Fibroblast of lung (primary cell): ENCODE data around the gene UPP1. TPM values are rescaled to one million over a fixed set of nuclear protein-coding genes. Genes with fewer than 3 reads are reported as not detected.
"Not testable (repeated sequence)": the region's sequence is repeated elsewhere in the genome, so short reads cannot be mapped to it uniquely, and the experiment has no call there.

Experiments used
- DNase-seq, 2 donors: peaks; one replicate each; pipeline versions ENCODE4 v3.0.0 to v3.0.0-alpha.2; 2010; ENCODE audit warnings: low read depth in 2 of 2
- H2AFZ ChIP-seq: 2 replicates; pipeline ENCODE4 v1.5.1; 2012; ENCODE audit warnings: low read length, control low read depth, inconsistent platforms
- H3K27ac ChIP-seq: 2 replicates; pipeline ENCODE4 v1.5.1; 2011; ENCODE audit warnings: low read length, control low read depth; ENCODE audit not compliant: insufficient read depth
- H3K27me3 ChIP-seq: 2 replicates; pipeline ENCODE4 v1.5.1; 2011; ENCODE audit warnings: mild to moderate bottlenecking, low read length; ENCODE audit not compliant: control insufficient read depth, insufficient read depth
- H3K36me3 ChIP-seq: 2 replicates; pipeline ENCODE4 v1.5.1; 2011; ENCODE audit warnings: low read length; ENCODE audit not compliant: control insufficient read depth, insufficient read depth
- H3K4me1 ChIP-seq: 2 replicates; pipeline ENCODE4 v1.5.1; 2011; ENCODE audit warnings: low read length; ENCODE audit not compliant: control insufficient read depth, insufficient read depth; ENCODE audit errors: extremely low read depth
- H3K4me2 ChIP-seq: 2 replicates; pipeline ENCODE4 v1.5.1; 2011; ENCODE audit warnings: low read length, control low read depth; ENCODE audit not compliant: insufficient read depth; ENCODE audit errors: extremely low read depth
- H3K4me3 ChIP-seq, 4 experiments: fragments of 200-600 bp in 1 of 4; sonication (generic) in 1 of 4; replicated peaks in 1 of 4; 2 replicates each; pipeline ENCODE4 v1.5.1; 2011 to 2016; ENCODE audit warnings: low read length in 4 of 4, low read depth in 3 of 4, mild to moderate bottlenecking in 3 of 4, control low read depth in 2 of 4, inconsistent platforms in 1 of 4, mixed read lengths in 1 of 4; ENCODE audit not compliant: insufficient read depth in 1 of 4; ENCODE audit errors: control extremely low read depth in 1 of 4
- H3K79me2 ChIP-seq: 2 replicates; pipeline ENCODE4 v1.5.1; 2012; ENCODE audit warnings: mild to moderate bottlenecking, low read length, inconsistent platforms; ENCODE audit not compliant: control insufficient read depth, insufficient read depth
- H3K9ac ChIP-seq: 2 replicates; pipeline ENCODE4 v1.5.1; 2011; ENCODE audit warnings: mild to moderate bottlenecking, low read length, control low read depth; ENCODE audit not compliant: insufficient read depth
- H3K9me3 ChIP-seq: 2 replicates; pipeline ENCODE4 v1.5.1; 2012; ENCODE audit warnings: low read depth, low read length; ENCODE audit not compliant: control insufficient read depth, insufficient read depth
- H4K20me1 ChIP-seq: 2 replicates; pipeline ENCODE4 v1.5.1; 2011; ENCODE audit warnings: low read length; ENCODE audit not compliant: control insufficient read depth, insufficient read depth; ENCODE audit errors: extremely low read depth
- EZH2 ChIP-seq: IDR thresholded peaks from 2 replicates; pipeline ENCODE4 v1.5.1; 2012; ENCODE audit warnings: low read length, control low read depth, mild to moderate bottlenecking; ENCODE audit errors: missing control alignments
- polyA plus RNA-seq, 2 donors: library from polyadenylated mRNA; depleted of rRNA in 1 of 2; stranded (reverse) in 1 of 2; unstranded in 1 of 2; fragments of >200 nt; gene quantifications; 2 replicates each; pipeline ENCODE4 v1.2.1, GENCODE V29; 2011 to 2012; ENCODE audit warnings: missing spikeins in 1 of 2
- total RNA-seq: library from RNA; depleted of rRNA; stranded (reverse); fragments of >200 nt; gene quantifications from 2 replicates; pipeline ENCODE4 v1.2.1, GENCODE V29; 2014
- TF ChIP-seq, protein P1 (sequence below), 2 donors: IDR thresholded peaks in 1 of 2; conservative IDR thresholded peaks in 1 of 2; 1 replicate in 1 of 2; 2 replicates in 1 of 2; pipeline ENCODE4 v1.5.1; 2011 to 2012; ENCODE audit warnings: low read length in 2 of 2, control low read depth in 1 of 2, inconsistent platforms in 1 of 2, low read depth in 1 of 2, mild to moderate bottlenecking in 1 of 2

Gene UPP1
- total and polyA plus RNA-seq, 2 donors (not counting 1 experiment from before 2014, with no cell fraction given) = 9.4 to 11.7 TPM

DNA sequence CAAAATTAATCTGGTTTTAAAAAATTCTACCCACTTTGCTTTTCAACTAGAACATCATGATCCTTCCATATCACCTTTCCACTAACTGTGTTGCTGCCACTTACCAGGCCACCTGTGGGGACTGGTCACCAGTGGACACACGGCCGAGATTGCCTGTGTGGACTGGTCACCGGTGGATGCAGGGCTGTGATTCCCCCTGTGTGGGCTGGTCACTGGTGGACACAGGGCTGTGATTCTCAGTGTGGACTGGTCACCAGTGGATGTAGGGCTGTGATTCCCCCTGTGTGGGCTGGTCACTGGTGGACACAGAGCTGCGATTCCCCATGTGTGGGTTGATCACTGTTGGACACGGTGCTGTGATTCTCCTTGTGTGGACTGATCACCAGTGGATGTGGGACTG, 27.0 kb downstream of the UPP1 start:
- H3K36me3 ChIP-seq = no peaks in the 10 kb centered on the region
- H3K4me2 ChIP-seq = no peak overlapping the region
- no peak overlapping the region for H3K9ac ChIP-seq
- no peak overlapping the region for H2AFZ ChIP-seq
- no peak overlapping the region for H3K27ac ChIP-seq
- H3K4me3 ChIP-seq = no peak overlapping the region
- H4K20me1 ChIP-seq = no peaks in the 10 kb centered on the region
- no peak for DNase-seq
- no peaks in the 10 kb centered on the region for H3K27me3 ChIP-seq
- no peaks in the 10 kb centered on the region for H3K79me2 ChIP-seq
- H3K4me1 ChIP-seq = peaks cover 2% of the 10 kb centered on the region
- no peak for TF ChIP-seq EZH2
- TF ChIP-seq, protein P1, sequence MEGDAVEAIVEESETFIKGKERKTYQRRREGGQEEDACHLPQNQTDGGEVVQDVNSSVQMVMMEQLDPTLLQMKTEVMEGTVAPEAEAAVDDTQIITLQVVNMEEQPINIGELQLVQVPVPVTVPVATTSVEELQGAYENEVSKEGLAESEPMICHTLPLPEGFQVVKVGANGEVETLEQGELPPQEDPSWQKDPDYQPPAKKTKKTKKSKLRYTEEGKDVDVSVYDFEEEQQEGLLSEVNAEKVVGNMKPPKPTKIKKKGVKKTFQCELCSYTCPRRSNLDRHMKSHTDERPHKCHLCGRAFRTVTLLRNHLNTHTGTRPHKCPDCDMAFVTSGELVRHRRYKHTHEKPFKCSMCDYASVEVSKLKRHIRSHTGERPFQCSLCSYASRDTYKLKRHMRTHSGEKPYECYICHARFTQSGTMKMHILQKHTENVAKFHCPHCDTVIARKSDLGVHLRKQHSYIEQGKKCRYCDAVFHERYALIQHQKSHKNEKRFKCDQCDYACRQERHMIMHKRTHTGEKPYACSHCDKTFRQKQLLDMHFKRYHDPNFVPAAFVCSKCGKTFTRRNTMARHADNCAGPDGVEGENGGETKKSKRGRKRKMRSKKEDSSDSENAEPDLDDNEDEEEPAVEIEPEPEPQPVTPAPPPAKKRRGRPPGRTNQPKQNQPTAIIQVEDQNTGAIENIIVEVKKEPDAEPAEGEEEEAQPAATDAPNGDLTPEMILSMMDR (conservative IDR thresholded peaks at IDR 0.05 in 1 of 2, IDR thresholded peaks at IDR 0.05 in 1 of 2; ENCODE audit: low read depth in 1 of 2, low read length in 2 of 2) = no peak
- H3K9me3 ChIP-seq = no peaks in the 10 kb centered on the region

DNA sequence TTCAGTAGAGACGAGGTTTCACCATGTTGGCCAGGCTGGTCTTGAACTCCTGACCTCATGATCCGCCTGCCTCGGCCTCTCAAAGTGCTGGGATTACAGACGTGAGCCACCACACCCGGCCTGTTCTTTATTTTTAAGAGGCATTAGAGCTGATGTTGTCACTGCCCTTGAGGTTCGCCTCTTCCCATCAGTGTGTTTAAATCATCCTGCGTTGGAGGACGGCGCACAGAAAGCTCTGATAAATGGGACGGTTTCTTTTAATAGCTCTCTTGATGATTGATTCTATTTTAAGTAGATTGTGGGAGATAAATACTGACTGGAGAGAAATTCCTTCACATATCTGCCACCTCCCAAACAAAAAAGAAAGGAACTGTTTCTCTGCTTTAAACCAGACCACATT, 29.0 kb downstream of the UPP1 start:
- no peak for TF ChIP-seq EZH2
- TF ChIP-seq, protein P1 (conservative IDR thresholded peaks at IDR 0.05 in 1 of 2, IDR thresholded peaks at IDR 0.05 in 1 of 2; ENCODE audit: low read depth in 1 of 2, low read length in 2 of 2) = no peak
- no peak overlapping the region for H3K9ac ChIP-seq
- H4K20me1 ChIP-seq = no peaks in the 10 kb centered on the region
- H3K79me2 ChIP-seq = no peaks in the 10 kb centered on the region
- no peak overlapping the region for H3K27ac ChIP-seq
- DNase-seq = peak in 1 of 2 donors; percentile 61
- no peak overlapping the region for H3K4me3 ChIP-seq
- no peaks in the 10 kb centered on the region for H3K36me3 ChIP-seq
- no peaks in the 10 kb centered on the region for H3K4me1 ChIP-seq
- no peaks in the 10 kb centered on the region for H3K27me3 ChIP-seq
- no peak overlapping the region for H3K4me2 ChIP-seq
- no peak overlapping the region for H2AFZ ChIP-seq
- H3K9me3 ChIP-seq = no peaks in the 10 kb centered on the region

DNA sequence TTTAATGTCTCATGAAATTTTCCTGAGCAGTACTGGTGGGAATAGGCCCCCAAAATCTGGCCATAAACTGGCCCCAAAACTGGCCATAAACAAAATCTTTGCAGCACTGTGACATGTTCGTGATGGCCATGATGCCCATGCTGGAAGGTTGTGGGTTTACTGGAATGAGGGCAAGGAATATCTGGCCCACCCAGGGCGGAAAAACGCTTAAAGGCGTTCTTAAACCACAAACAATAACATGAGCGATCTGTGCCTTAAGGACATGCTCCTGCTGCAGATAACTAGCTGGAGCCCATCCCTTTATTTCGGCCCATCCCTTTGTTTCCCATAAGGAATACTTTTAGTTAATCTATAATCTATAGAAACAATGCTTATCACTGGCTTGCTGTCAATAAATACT, 31.5 kb downstream of the UPP1 start:
- not testable (repeated sequence) for H3K4me1 ChIP-seq, DNase-seq, H3K4me3 ChIP-seq, H3K9ac ChIP-seq, H3K79me2 ChIP-seq, H3K9me3 ChIP-seq, H3K27ac ChIP-seq, H3K27me3 ChIP-seq, H4K20me1 ChIP-seq, H2AFZ ChIP-seq, H3K36me3 ChIP-seq, H3K4me2 ChIP-seq
